GM18873 (cell line): ENCODE results near the gene GPR26.

ENCODE experiments used
- ATAC-seq: cut with Tn5 transposase; IDR thresholded peaks from one replicate; pipeline ENCODE4 v1.9.1; 2021; ENCODE audit warnings: mild to moderate bottlenecking, moderate library complexity, moderate number of reproducible peaks; ENCODE audit not compliant: unreplicated experiment, low FRiP score

The GPR26 gene

GRCh38 chr10:123645016-123645415, 21.1 kb upstream of the GPR26 start:
- no peak for ATAC-seq

DNA sequence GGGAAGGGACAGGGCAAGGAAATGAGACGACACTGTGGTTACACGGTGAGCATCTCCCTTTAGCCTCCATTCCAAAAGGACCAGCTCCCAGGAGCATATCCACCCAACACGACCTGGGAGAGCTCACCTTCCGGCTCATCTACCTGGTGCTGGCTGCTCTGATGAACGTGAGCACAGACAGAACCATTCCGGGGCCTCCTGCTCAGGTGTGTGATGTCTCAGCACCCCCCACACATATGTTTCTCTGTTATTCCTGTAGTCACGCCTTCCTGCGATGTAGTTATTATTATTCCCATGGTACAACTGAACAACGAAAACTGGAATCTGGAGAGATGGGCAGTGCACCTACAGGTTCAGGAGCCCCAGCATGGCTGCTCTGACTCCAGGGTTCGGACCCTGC, 20.5 kb upstream of the GPR26 start:
- ATAC-seq = no peak

DNA sequence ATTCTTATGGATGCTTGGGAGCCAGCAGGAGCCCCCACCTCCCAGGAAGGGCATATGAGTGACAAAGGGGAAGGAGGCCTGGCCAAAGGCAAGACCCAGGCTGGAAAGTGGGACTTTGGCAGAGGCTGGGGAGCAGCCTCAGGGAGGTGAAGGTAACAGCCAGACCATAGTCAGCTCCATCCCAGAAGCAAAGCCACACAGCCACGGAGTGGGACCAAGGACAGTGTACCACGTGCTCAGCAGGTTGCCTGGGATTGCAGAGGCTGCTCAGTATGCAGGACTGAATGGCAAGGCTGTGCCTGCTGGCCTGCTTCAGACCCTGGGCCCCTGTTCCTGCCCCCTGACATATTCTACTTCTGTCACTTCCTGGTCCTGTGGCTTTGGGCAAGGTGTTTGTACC, 17.6 kb upstream of the GPR26 start:
- no peak for ATAC-seq

DNA sequence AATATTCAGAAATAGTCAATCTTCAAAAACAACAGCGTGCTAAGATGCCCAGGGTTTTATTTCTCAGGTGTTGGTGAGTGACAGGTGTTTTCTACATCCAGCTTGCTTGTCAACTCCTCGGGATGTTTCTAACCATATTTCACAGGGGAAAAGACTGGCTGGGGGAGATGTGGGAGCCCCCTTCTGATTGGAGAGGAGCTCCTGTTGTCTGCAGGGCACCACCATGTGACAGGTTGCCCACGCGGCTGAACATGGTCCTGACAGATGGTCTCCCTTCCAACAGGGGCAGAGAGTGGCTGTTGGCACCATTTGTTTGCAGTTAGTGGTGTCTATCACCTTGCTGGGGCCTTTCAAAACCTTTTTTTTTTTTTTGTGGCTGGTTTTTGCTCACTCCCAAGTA, 16.5 kb upstream of the GPR26 start:
- no peak for ATAC-seq

DNA sequence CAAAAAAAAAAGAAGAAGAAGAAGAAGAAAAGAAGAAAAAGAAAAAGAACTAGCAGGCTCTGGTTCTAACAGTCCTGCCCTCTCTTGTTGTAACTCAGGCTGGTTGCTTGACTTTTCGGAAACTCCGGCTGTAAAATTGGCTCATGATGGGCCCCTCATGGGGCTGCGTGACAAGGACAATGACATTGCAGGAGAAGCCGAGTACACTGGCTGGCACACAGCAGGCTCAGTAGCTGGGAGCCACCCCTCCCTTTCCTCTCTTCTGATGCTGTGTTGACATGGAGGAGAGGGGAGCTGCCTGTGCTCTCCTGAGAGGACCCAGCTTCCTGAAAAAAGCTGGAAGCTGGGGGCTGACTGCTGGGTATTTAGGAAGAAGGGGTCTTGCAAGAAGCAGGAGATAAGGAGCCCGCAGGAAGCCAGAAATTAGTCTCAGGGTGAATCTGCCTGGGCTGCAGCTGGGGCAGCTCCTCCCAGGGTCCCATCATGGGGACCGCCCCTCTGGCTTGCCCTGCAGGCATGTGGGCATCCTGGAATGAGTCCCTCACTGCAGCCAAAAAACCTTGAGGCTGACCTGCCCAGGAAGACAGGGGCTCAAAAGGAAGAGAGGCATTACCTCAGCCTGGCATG, 14.6 kb upstream of the GPR26 start:
- ATAC-seq = no peak

DNA sequence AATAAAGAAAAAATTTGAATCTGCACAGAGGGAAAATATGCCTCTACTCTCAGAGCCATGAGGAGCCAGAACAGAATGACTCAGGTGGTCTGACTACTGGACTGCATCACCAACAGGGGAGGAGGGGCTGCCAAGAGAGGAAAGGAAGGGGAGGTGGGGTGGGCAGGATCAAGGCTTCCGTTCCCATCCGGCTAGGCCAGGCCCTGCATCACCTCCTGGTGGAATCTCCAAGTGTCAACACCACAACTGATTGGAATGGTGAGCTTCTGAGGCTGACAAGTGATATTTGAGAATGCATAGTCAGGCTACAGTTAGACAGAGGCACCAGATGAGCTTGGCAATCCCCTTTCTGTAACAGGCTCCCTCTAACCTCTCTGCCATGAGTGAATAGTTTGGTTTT, 10.4 kb upstream of the GPR26 start:
- no peak for ATAC-seq

DNA sequence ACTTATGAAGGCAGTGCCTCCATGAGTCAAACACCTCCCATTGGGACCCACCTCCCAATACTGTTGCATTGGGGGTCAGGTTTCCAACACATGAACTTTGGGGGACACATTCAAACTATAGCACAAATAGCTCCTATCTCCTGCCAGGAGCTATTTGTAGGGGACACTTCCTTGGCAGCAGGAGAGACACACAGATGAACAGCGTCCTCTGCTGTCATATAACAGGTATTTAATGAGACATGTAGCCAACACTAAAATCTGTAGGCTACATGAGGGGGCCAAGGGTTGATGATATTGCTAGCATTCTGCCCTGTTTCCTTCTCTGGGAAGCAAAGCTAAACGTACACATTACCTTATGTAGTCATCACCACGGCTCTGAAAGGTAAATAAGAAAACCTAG, 2.6 kb upstream of the GPR26 start:
- no peak for ATAC-seq

DNA sequence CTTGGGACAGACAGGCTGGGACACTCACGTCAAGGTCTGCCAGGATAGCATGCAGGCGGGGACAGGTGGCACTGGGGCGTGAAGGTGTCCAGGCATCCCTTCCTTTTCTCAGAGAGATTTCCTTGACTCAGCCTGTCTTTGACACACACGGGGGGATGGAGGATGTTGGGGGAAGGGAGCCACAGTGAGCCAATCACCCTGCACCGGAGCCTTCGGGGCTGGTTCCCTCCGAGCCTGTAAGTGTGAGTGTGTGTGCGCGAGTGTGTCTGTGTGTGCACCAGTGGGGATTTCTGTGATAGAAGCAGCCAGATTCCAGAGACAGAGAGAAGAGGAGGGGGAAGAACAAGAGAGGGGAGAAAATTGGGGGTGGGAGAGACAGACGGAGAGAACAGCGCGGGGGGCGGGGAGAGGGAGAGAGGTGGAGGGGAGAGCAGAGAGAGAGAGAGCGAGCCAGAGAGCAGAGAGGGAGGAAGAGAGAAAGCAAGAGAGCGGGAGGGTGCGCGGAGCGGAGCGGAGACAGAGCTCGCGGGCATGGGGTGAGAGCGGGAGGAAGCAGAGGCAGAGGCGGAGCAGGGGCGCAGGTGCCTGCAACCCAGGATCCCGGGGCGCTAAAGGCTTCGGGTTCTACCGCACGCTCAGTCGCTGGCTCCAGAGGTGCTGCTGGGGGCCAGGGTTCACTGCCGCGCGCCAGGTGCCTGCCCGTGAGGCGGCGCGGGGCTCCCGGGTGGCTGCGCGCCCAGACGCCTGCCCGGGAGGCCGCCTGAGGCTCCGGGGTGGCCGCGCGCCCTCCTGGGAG, 466 bp upstream of the GPR26 start:
- no peak for ATAC-seq

- no peak for ATAC-seq
Observed at GRCh38 chr10:123669886-123670285, 3.7 kb downstream of the GPR26 start.

GRCh38 chr10:123673198-123673597, 7.0 kb downstream of the GPR26 start:
- ATAC-seq = no peak

DNA sequence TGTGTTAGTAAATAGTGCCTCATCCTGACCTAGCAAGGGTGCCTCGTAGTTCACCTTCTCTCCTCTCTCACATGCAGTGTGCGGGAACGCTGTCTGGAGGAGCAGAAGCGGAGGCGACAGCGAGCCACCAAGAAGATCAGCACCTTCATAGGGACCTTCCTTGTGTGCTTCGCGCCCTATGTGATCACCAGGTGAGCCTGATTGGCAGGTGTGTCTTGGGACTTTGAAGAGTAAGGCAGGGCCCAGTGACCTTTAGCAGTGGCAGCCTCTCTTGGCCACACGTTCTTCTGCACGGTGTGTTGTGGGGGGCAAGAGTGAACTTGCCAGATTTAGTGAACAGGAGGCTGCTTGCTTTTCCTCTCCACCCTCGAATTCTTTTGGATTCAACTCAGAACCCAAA, 8.6 kb downstream of the GPR26 start:
- no peak for ATAC-seq

DNA sequence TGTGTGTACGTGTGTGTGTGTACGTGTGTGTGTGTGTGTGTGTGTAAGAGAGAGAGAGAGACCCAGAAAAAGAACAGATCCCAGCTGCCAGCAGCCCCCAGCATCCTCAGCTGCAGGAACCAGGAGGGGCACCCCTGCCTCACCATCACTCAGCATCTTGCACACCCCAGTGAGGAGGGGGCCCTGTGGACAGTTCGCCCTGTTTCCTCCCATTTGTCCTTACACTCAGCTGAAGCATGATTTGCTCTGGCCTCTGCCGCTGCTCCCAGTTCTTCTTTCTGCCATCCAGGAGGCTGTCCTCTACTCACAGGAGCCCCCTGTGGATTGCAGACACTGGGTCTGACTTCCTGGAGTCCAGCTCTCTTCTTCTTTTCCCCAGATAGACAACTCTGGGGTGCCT, 9.7 kb downstream of the GPR26 start:
- no peak for ATAC-seq

DNA sequence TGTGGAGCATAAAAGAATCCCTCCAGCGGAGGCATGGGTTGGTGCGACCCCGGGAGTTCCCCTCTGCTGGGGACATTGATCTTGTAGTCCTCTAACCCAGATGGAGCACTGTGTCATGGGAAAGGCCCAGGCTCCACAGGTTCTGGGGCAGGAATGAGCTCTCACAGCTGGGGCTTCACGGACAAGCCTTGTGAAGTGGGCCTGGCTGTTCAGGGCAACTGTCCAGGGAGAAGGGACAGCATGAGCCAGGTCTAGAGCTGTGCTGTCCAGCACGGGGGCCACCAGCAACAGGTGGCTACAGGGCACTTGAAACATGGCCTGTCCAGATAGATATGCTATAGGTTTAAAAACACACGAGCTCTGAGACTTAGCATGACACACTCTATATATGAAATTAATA, 11.4 kb downstream of the GPR26 start:
- ATAC-seq = no peak

GRCh38 chr10:123678376-123678775, 12.2 kb downstream of the GPR26 start:
- ATAC-seq = no peak

DNA sequence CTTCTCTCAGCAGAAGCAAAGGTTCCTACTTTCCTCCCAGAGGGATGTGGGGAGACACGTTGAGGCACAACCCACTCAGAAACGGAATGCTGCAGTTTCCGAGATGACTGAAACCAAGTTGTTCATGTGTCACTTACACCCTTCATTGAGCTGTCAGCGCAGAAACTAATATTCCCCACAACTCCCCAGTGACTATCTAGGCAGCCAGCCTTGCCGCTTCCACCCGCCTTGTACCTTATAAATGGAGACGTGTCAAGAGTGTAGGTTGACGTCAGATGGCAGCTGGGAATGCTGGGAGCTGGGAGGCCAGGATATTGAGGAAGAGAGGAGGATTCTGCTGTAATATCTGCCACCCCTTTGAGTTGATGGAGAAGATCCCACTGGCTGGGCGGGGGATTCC, 15.1 kb downstream of the GPR26 start:
- no peak for ATAC-seq

DNA sequence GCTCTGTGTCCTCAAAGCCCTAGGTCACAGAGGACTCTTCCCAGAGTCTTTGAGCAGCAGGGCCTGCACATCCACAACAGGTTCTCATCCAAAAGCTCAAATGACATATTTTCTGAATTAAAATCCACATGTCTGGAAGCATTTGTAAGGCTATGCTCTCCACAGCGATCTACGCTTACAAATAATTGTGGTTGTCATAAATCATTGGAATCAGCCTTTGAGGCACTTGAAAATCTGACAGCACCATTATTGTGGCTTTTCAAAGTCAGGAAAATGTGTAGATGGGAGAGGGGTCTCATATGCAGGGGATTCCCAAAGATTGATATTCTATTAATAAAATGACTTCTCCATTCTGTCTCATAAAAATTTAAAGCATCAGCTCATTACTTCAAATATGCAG, 16.3 kb downstream of the GPR26 start:
- ATAC-seq = no peak

- ATAC-seq = no peak
Observed at GRCh38 chr10:123683459-123683858, 17.3 kb downstream of the GPR26 start.

- no peak for ATAC-seq
Observed at GRCh38 chr10:123683865-123684264, 17.7 kb downstream of the GPR26 start.

DNA sequence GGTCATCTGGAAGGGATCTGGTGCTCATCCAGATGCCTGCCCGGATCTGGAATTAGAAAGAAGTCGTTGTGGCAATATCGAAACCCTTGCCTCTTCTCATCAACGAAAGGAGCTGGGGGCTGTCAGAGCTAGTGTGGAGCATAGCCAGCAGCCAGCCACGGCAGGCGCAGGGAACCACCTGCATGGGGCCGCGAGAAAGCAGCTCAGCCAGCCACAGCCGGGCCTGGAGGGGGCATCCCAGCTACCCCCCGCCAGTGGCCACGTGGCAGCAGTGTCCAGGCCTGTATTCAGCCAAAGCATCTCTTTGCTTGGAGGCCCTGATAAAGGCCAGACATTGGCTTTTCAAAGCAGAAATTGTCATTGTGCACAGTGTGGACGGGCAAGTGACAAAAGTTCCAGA, 19.1 kb downstream of the GPR26 start:
- ATAC-seq = no peak

DNA sequence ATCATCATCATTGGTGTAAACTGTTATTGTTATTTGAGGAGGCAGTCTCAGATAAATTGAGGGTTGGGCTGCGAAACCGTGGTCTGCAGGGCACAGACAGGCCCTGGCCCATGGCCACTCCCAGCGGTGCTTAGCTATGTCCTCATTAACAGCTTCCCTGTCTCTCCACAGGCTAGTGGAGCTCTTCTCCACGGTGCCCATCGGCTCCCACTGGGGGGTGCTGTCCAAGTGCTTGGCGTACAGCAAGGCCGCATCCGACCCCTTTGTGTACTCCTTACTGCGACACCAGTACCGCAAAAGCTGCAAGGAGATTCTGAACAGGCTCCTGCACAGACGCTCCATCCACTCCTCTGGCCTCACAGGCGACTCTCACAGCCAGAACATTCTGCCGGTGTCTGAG, 21.6 kb downstream of the GPR26 start:
- ATAC-seq = no peak

- ATAC-seq = no peak
Observed at GRCh38 chr10:123689880-123690279, 23.7 kb downstream of the GPR26 start.

GRCh38 chr10:123703195-123703790, 37.1 kb downstream of the GPR26 start:
- no peak for ATAC-seq
